Measurements from ENCODE around the gene CCDC188. TPM values are rescaled to one million over a fixed set of nuclear protein-coding genes. Genes with fewer than 3 reads are reported as not detected.

CCDC188 gene
- total and polyA plus RNA-seq, 9 of the 15 experiments (the other 6 are each of a cell fraction or from before 2014, with no cell fraction given) = not detected

DNA sequence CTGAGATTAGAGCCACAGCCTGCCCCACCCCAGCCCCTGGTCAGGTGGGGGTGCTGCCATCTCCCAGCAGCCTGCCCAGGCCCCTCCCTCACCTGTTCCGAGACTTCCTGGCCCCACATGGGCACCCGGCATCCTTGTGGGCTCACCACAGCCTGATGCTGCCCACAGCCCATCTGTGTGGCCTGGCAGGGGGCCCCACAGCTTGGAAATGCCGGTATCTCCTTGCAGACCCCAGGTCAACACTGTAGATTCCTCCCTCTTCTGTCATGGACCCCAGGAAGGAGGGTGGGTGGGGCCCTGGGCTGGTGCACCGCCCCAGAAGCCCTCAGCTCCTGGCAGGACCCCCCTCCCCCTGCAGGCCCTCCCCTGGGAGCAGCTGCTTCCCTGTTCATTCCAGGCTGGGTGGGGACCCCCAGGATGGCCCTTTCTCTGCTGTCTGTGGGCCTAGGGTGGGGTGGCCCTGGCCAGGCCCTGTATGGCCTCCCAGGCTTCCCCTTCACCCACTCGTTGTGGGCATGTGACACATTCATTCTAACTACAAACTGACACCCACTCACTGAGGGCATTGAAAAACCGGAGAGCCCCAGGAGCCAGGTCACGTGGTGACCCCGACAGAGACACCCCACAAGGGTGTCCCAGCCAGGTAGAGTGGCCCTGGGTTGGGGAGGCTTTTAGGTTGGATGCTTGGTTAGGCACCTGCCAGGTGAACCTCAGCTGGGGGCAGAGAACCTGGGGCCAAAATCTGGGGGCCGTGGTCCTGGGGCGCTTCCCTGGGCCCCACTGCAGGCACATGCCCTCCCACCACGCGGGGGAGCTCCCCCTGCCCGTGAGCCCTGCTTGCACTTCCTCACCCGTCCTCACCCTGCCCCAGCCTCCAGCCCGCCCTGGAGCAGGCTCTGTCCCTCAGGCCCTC is 44.1 kb upstream of the CCDC188 start (continued):
- TF ChIP-seq IFI16 (CRISPR knock-in tag; IDR thresholded peaks at IDR 0.05) = no peak
- no peak for TF ChIP-seq KLF1 (tag; IDR thresholded peaks at IDR 0.05)
- no peak for TF ChIP-seq TEAD2 (tag; IDR thresholded peaks at IDR 0.05)
- no peak for TF ChIP-seq NR2C1 (IDR thresholded peaks at IDR 0.05)
- no peak for TF ChIP-seq NR2C1 (tag; IDR thresholded peaks at IDR 0.05)
- TF ChIP-seq, protein P1, sequence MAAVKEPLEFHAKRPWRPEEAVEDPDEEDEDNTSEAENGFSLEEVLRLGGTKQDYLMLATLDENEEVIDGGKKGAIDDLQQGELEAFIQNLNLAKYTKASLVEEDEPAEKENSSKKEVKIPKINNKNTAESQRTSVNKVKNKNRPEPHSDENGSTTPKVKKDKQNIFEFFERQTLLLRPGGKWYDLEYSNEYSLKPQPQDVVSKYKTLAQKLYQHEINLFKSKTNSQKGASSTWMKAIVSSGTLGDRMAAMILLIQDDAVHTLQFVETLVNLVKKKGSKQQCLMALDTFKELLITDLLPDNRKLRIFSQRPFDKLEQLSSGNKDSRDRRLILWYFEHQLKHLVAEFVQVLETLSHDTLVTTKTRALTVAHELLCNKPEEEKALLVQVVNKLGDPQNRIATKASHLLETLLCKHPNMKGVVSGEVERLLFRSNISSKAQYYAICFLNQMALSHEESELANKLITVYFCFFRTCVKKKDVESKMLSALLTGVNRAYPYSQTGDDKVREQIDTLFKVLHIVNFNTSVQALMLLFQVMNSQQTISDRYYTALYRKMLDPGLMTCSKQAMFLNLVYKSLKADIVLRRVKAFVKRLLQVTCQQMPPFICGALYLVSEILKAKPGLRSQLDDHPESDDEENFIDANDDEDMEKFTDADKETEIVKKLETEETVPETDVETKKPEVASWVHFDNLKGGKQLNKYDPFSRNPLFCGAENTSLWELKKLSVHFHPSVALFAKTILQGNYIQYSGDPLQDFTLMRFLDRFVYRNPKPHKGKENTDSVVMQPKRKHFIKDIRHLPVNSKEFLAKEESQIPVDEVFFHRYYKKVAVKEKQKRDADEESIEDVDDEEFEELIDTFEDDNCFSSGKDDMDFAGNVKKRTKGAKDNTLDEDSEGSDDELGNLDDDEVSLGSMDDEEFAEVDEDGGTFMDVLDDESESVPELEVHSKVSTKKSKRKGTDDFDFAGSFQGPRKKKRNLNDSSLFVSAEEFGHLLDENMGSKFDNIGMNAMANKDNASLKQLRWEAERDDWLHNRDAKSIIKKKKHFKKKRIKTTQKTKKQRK (IDR thresholded peaks at IDR 0.05; ENCODE audit: borderline replicate concordance, low read depth, low read length) = no peak
- TF ChIP-seq ZNF431 (CRISPR knock-in tag; IDR thresholded peaks at IDR 0.05) = peak; percentile 33; the same call in 1 of the 2 replicates
- TF ChIP-seq SMAD3 (CRISPR knock-in tag; conservative IDR thresholded peaks at IDR 0.05) = no peak
- TF ChIP-seq CHAMP1 (IDR thresholded peaks at IDR 0.05) = no peak
- TF ChIP-seq SMARCE1 (IDR thresholded peaks at IDR 0.05) = no peak
- TF ChIP-seq ZNF143 (CRISPR knock-in tag; IDR thresholded peaks at IDR 0.05) = no peak; the same call in 1 of the 2 replicates
- TF ChIP-seq, protein P2, sequence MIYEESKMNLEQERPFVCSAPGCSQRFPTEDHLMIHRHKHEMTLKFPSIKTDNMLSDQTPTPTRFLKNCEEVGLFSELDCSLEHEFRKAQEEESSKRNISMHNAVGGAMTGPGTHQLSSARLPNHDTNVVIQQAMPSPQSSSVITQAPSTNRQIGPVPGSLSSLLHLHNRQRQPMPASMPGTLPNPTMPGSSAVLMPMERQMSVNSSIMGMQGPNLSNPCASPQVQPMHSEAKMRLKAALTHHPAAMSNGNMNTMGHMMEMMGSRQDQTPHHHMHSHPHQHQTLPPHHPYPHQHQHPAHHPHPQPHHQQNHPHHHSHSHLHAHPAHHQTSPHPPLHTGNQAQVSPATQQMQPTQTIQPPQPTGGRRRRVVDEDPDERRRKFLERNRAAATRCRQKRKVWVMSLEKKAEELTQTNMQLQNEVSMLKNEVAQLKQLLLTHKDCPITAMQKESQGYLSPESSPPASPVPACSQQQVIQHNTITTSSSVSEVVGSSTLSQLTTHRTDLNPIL (CRISPR knock-in tag; IDR thresholded peaks at IDR 0.05) = no peak
- TF ChIP-seq FOXJ3 (CRISPR knock-in tag; IDR thresholded peaks at IDR 0.05) = no peak
- no peak for TF ChIP-seq DLX4 (CRISPR knock-in tag; IDR thresholded peaks at IDR 0.05)
- TF ChIP-seq DIDO1 (tag; IDR thresholded peaks at IDR 0.05; ENCODE audit: low read depth) = no peak
- TF ChIP-seq ELK1 (CRISPR knock-in tag; IDR thresholded peaks at IDR 0.05) = no peak
- TF ChIP-seq TFE3 (CRISPR knock-in tag; IDR thresholded peaks at IDR 0.05) = peak; percentile 86
